HG02884 (cell line): ENCODE data around the gene XRCC4.
"Not testable (repeated sequence)": the region's sequence is repeated elsewhere in the genome, so short reads cannot be mapped to it uniquely, and the experiment has no call there.

Source experiments
- ATAC-seq: cut with Tn5 transposase; IDR thresholded peaks from one replicate; pipeline ENCODE4 v1.9.1; 2021; ENCODE audit warnings: mild to moderate bottlenecking, moderate library complexity; ENCODE audit not compliant: unreplicated experiment

The XRCC4 gene

DNA sequence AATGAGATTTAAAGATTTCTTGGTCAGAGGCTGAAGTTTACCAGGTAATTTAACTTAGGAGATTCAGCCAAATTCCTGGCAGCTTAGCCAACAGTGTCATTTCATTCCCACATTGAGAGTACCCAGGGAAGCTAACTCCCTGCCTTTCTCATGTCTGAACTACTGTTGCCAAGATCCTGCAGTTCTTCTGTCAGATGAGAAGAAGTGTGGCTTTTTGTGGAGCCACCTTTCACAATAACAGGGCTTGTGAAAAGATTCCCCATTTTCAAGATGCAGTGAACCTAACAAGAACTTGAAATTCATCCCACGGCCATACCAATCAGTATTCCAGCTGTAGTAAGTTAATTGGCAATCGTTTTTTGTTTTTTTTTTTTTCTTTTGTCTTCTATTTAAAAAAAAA, 176.4 kb downstream of the XRCC4 start:
- ATAC-seq, result no peak

DNA sequence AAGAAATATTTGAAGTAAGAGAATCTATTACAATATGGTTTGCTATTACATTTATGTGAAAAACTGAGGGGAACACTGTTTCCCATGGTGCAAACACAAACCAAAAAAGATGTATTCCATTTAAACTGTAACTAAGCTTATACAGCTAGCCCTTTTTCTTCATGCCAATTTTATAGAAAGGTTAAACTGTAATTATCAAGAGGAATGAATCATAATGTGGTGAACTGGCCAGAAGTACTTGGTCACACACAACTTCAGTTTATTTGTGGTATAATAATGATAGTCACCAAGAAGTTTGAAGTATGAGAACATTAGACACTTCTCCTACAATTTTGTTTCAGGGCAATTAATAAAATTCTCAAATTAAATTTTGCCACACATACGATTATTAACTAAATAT, 177.9 kb downstream of the XRCC4 start:
- no peak for ATAC-seq

DNA sequence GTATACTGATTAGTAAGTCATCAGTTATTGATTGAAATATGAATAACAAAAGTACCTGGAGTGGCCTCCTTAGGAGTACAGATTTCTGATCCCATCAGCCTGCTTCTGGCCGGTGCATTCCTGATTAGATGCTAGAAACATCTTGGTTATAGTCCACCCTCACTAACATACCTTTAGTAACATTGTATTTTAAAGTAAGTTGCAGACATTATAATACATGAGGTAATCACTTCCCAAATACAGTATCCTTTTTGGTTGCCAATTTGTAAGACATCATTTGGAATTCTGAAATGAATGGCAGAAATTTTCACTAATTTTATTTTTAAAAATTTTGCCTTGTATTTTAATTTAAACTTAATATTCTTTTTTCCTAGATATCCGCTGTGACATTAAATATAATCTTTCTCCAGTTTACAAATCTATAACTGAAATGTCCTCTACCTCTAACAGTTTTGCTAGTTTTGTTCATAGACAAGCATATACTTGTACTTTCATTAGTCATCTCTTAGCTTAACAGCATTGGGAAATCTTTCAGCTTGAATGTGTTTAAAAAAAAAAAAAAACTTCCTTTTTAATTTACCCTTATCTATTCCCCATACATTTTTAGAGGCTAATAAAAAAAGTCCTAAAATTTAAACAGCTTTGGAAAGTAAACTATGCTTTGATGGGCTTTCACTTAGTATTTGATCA, 178.9 kb downstream of the XRCC4 start:
- ATAC-seq, result no peak

DNA sequence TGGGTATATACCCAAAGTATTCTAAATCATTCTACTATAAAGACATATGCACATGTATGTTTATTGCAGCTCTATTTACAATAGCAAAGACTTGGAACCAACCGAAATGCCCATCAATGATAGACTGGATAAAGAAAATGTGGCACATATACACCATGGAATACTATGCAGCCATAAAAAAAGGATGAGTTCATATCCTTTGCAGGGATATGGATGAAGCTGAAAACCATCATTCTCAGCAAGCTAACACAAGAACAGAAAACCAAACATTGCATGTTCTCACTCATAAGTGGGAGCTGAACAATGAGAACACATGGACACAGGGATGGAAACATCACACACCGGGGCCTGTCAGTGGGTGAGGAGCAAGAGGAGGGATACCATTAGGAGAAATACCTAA, 180.3 kb downstream of the XRCC4 start:
- ATAC-seq, result not testable (repeated sequence)

DNA sequence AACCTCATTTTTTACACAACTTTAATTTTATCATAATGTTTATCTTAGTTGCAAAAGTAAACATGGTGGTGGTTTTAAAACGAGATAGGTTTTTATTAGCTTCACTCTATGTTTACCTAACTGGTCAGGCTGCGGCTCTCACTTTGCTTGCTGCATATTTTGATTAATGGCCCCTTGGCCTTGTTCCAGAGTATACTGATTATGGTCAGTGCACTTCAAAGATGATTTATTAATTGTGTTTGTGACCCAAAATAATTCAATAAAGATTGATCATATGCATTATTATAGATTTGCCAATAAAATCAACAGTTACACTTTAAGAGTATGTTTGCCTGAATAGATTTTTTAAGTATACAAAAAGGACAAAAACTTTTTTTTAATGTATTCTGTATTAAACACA, 188.0 kb downstream of the XRCC4 start:
- ATAC-seq, result no peak

DNA sequence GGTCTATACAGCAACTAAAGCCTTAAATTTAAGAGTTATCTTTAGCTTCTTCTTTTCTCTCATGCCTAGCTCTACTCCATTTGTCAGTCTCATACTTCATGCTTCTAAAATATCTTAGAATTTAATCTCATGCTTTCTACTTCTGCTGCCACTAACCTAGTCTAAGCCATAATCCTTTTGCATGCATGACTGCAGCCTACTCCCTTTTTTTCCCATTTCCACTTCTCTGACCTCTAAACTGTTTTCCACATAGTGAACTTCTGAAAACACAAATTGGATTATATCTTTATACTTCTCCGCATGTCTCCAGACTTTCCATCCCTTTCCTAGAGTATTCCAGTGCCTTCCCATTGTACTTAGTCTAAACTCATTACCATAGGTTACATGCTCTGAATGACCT, 193.0 kb downstream of the XRCC4 start:
- no peak for ATAC-seq

DNA sequence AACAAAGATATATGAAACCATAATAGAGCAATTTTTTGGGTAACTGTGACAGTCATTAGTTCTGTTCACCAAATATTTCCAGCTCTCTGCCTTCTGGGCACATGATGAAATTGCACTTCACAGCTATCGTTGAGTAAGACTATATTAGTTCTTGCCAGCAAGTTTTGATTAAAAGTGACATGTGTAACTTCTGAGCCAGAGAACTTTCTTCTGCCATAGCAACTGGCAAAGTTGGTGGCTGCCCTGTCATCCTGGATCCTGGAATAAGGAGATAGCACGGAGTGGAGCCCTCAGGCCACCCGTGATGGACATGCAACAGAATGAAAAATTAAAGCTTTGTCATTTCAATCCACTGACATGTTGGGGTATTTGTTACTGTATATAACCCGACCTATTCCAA, 199.8 kb downstream of the XRCC4 start:
- ATAC-seq, result no peak

DNA sequence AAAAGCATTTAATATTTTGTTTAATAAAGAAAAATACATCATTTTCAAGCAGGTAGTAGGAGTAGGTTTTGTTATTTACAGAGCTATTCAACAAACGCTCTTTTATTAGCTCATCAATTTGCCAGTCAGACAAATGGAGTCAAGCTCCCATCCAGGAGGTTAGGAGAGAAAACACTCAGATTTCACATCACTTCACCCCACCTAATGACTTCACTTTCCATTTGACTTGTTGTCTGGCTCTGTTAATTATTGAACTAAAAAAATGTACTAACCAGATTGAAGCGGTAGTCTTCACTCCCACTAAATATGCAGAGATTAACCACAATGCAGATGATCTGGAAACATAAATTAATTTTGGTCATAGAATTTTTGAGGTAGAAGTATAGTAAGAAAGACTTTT, 200.6 kb downstream of the XRCC4 start:
- no peak for ATAC-seq

DNA sequence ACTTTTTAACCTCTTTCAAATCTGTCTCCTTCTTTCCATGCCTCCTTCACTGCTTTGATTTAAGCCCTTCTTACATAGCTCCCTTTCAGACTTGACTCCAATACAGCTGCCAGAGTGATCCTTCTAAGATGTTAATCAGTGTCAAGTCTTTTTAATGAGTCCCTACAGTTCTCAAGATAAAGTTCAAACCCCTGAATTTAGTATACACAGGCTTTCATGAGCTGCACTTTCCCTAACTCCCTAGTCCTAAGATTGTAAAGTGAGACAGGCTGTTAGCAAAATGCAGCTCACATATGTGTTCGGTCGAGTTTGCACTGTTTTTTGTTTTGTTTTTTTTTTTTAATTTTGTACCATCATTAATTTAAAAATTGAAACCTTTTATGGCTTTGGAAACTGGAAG, 203.8 kb downstream of the XRCC4 start:
- no peak for ATAC-seq

DNA sequence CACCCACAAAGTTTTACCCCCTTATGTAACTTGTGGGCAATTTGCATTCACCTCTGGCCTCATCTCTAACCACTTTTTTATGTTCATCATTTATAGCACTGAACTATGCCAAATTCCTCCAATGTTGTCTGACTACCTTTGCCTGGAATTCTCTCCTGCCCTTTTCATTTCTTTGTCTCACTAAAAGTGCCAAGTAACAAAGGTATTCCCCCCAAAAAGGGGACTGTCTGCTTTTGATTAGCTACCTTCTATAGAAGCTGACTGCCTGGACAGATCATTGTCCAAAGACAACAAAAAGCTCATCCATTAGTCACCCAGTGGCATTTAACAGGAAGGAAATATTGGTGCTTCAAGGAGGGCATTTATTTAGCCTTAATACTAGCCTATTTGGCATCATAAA, 204.3 kb downstream of the XRCC4 start:
- ATAC-seq, result no peak

DNA sequence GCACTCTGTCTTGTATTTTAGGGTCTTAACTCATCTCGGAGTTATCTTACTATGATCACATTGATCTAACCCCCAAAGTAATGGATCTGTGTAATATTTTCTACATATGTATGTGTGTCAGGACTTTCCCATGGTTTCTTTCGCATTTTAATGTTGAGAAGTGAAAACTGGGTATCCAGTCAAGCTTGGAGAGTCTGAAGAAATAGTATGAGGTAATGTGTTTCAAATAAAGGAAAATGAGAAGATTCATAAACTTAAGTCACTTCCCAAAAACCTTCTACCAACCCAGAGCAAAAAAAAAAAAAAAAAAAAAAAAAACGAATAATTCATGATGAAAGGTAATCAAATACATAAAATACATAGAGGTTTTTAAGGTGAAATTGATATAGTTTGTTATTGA, 206.4 kb downstream of the XRCC4 start:
- ATAC-seq, result no peak

DNA sequence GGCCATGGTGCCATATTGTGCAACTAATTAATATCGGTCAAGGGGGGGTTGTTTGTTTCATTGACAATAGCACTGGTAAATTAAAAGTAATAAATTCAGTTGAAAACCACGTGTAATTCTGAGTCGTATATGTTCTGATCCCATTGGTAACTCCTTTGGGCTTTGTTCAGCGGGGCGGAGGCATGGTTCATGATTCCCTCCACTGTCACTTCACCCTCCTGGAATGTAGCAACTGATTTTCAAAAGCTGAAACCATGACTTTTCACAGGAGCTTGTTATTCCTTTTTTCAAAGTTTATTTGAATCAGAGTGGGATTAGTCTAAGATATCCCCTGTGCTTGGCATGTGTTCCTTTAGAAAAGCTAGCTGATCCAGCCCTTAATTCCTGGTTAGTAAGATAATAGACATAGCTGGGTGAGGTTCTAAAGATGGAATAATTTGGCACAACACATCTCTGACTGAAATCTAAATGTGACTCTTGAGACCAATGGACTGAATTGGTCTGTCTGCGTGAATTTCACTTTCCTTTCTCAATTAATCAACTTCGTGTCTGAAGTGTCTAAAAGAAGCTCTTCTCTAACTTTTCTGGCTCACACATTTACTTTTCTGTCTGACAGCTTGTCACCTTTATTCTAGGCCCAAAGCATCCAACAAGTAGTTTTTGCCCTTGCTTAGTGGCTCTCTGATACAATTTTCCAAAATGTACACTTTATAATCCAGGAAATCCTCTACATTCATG, 208.5 kb downstream of the XRCC4 start:
- ATAC-seq, result no peak

DNA sequence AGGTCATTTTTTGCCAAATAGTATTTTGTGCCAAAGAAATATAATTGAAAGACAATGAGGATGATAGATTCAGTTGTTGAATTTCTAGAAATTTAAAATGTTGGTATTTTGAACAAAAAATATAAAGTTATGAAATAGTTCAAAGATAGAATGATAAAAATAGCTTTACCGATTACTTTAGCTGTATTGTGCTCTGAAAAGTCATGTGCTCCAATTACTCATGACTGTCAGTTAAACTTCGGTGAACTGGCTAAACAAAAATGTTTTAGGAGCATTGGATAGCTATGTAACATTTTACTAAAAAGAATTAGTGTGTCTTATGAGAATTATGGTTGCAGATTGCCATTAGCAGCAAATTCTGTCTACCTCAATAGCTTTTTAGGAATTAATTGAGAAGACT, 216.9 kb downstream of the XRCC4 start:
- ATAC-seq, result no peak

DNA sequence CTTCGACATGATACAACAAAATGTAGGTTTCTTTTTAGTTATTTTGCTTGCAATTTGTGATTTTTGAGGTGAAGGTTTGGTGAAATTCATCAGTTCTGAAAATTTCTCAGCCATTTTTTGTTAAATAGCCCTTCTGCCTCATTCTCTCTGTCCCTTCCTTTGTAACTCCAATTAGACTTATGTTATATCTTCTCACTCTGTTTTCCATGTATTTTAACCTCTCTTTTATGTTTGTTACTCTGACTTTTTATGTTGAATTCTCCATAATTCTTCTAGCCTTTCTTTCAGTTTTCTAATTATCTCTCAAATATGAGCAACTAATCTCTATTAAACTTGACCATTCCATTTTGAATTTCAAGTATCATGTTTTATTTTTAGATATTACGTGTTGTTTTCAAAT, 222.0 kb downstream of the XRCC4 start:
- ATAC-seq, result no peak

DNA sequence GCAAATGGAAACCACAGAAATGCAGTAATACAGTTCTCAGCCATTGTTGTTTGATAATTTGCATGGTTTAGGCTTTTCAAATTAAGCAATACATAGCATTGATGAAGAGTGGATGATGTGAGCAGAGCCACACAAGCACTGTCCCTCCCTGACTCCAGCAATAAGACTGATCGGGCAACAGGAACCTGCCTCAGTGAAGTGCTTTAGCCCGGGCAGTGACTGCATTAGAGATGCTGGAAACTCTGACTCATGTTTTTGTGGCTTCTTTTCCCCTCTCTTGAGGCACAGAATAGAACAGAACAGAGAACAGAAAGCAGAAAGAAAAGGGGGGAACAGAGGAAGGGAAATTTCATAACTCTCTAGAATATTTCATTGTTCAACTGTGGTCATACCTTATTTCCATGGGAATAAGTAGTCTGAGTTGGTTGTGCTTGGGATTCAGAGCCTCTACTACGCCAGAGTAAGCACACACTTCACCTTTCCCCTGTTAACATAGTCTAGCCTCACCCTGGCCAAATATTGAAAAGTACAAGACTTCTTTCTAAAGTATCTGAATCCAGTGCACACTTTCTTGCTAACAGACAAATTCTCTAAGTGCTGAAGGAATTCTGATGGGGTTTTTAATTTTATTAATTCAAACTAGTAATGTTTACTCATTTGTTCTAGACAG, 229.4 kb downstream of the XRCC4 start:
- peak; percentile 98 for ATAC-seq

DNA sequence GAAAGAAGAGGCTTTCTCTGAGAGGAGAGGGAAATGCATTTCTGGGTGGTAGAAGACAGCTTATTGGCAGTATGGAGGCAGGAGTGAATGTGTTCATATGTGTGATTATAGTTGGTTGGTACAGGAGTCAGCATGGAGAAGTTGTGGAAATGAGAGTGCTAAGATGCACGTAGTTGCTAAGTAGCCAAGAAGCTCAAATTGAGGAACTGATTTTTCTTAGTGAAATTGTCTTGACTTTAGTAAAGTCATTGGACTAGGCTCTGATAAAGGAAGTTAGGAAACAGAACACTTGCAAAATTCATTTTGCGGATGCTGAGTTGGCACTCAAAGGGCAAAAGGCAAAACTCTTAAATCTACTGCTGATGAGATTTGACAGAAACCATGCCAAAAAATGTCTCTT, 235.3 kb downstream of the XRCC4 start:
- ATAC-seq, result no peak

DNA sequence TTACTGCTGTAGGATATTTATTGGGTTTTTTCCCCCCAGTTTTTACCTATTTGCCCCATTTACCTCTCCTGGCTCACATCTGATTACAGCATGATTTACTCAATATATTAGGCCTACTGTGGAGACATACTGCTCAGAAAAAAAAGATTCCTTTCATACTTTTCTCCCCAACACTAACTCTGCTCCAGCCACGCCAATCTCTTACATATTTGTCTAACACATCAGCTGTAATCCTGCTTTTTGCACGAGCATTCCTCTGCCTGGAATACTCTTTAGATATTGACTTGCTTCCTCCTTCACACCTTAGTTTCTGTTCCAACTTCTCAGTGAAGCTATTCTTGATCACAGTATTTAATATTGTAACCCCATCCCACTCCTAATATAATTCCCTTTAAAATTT, 236.1 kb downstream of the XRCC4 start:
- no peak for ATAC-seq

DNA sequence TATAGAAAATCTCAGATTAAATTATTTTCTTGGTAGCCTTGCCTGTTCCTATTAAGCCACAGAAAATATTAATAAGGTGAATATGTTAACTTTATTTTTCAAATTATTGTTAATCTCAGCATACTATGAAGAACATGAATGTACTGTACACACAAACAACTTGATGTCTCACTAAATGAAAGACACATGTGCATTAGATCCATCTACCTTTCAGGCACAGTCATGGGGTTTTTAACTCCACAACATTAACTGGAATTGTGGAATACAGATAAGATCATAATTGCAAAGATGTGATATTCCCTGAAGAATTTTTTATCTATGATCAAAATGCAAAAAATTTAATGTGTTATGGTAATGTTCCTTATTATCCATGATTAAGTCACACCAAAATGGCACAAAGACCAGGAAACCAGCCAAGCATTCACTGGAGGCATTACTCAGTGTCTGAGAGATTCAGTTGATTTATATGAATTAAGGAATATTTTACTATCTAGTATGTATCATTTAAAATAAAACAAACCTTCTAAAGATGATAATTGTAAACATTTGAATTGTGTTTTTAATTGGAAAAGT, 244.2 kb downstream of the XRCC4 start:
- no peak for ATAC-seq

DNA sequence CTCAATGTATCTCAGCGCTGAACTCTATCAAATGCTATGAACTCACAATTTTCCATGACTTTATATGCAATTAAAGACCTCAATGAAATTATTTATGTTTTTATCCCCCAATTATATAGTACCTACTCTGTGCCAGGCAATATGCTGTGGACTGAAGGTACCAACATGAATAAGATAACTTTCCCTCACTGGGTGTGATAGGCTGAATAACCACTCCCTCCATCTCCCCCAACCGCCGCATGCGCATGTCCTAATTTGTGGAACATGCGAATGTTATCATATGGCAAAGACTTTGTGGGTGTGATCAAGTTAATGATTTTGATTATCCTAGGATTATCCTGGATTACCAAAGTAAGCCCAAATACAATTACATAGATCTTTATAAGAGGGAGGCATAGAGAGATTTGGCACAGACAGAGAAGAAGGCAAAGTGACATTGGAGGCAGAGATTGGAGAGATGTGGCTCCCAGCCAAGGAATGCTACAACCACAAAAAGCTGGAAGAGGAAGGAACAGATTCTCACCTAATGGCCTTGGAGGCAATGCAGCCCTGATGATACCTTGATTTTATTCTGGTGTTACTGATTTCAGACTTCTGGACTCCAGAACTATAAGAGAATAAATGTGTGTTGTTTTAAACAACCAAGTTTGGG, 245.1 kb downstream of the XRCC4 start:
- no peak for ATAC-seq

DNA sequence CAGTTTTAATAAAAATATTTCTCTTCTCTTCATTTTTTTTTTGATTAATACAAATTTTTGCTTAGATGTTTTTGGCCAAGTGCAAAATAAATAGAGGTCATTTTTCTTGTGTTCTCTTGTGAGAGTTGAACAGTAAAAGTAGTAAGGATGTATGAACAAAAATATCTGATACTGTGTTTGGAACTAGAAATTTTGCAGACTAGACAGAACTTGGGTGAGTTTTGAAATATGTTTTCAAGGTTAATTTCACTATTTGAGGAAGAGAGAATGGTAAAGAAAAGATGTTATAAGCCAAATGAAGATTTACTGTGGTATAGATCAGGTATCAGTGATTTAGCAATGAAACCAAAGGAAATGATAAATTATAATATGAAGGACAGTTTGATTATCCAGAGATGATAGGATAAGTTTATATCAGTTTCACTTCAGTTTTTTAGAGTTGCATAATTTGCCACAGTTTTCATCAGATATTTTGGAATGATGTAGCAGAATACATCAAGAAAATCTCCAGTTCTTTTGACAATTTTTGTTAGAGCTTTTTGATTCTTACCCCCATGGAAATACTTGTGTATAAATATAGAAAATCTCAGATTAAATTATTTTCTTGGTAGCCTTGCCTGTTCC, 246.3 kb downstream of the XRCC4 start:
- no peak for ATAC-seq

DNA sequence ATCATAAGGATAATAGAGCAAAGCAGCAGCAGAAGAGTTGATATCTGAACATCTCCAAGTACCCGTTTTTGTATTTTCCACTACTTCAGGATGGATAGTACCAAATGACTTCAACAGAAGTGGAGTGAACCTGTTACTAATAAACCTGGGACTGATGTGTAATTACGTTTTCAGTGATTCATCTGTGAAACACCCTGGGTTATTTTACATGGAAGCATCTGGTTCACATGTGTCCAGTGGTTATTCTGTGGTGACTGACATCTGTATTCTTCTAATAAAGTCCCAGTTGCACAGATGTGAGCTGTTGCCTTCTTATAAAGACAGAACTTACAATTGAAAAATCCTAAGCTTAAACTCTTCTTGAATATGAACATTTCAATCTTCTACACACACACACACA, 254.5 kb downstream of the XRCC4 start:
- no peak for ATAC-seq
